Lower leg skin (tissue), 3 donors: ENCODE results near the gene VPS41.

Experiments
- CTCF ChIP-seq, 3 donors: fragments of 450-650 bp; IDR thresholded peaks; one replicate each; pipeline ENCODE4 v1.5.1; 2016; ENCODE audit warnings: antibody characterized with exemption in 3 of 3, mild to moderate bottlenecking in 3 of 3, moderate library complexity in 2 of 3
- POLR2A ChIP-seq, 2 donors: fragments of 450-650 bp; IDR thresholded peaks; one replicate each; pipeline ENCODE4 v1.6.1; 2016 to 2017; ENCODE audit warnings: antibody characterized with exemption in 2 of 2, mild to moderate bottlenecking in 1 of 2, moderate library complexity in 1 of 2

DNA sequence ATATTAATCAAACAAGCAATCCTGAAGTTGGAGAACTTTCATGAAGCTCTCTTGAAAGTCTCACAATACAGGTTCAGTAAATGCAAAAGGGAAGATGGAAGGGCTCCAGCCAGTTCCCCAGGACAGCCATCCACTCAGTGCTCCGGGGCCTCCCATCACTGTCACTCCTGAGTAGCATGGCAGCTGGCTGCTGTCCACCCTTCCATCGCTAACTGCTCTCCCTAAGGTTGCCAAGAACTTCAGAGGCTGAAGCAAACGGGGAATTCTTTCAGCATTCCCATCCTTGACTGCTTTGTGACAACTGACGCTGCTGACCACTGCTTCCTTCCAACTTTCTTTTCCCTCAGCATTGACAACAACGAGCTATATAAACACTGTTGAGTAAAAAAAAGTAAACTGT, 69.1 kb downstream of the VPS41 start:
- no peak for TF ChIP-seq CTCF (IDR thresholded peaks at IDR 0.05)
- TF ChIP-seq POLR2A (IDR thresholded peaks at IDR 0.05) = no peak
